ENCODE results near the gene ATP8B2. TPM values are rescaled to one million over a fixed set of nuclear protein-coding genes. Genes with fewer than 3 reads are reported as not detected.
A peak's percentile ranks its signal among the peaks of the same experiment; 100 is the strongest.
"Not testable (repeated sequence)": the region's sequence is repeated elsewhere in the genome, so short reads cannot be mapped to it uniquely, and the experiment has no call there.

ATP8B2 gene, protein sequence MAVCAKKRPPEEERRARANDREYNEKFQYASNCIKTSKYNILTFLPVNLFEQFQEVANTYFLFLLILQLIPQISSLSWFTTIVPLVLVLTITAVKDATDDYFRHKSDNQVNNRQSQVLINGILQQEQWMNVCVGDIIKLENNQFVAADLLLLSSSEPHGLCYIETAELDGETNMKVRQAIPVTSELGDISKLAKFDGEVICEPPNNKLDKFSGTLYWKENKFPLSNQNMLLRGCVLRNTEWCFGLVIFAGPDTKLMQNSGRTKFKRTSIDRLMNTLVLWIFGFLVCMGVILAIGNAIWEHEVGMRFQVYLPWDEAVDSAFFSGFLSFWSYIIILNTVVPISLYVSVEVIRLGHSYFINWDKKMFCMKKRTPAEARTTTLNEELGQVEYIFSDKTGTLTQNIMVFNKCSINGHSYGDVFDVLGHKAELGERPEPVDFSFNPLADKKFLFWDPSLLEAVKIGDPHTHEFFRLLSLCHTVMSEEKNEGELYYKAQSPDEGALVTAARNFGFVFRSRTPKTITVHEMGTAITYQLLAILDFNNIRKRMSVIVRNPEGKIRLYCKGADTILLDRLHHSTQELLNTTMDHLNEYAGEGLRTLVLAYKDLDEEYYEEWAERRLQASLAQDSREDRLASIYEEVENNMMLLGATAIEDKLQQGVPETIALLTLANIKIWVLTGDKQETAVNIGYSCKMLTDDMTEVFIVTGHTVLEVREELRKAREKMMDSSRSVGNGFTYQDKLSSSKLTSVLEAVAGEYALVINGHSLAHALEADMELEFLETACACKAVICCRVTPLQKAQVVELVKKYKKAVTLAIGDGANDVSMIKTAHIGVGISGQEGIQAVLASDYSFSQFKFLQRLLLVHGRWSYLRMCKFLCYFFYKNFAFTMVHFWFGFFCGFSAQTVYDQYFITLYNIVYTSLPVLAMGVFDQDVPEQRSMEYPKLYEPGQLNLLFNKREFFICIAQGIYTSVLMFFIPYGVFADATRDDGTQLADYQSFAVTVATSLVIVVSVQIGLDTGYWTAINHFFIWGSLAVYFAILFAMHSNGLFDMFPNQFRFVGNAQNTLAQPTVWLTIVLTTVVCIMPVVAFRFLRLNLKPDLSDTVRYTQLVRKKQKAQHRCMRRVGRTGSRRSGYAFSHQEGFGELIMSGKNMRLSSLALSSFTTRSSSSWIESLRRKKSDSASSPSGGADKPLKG
- 32.9 TPM for total RNA-seq

DNA sequence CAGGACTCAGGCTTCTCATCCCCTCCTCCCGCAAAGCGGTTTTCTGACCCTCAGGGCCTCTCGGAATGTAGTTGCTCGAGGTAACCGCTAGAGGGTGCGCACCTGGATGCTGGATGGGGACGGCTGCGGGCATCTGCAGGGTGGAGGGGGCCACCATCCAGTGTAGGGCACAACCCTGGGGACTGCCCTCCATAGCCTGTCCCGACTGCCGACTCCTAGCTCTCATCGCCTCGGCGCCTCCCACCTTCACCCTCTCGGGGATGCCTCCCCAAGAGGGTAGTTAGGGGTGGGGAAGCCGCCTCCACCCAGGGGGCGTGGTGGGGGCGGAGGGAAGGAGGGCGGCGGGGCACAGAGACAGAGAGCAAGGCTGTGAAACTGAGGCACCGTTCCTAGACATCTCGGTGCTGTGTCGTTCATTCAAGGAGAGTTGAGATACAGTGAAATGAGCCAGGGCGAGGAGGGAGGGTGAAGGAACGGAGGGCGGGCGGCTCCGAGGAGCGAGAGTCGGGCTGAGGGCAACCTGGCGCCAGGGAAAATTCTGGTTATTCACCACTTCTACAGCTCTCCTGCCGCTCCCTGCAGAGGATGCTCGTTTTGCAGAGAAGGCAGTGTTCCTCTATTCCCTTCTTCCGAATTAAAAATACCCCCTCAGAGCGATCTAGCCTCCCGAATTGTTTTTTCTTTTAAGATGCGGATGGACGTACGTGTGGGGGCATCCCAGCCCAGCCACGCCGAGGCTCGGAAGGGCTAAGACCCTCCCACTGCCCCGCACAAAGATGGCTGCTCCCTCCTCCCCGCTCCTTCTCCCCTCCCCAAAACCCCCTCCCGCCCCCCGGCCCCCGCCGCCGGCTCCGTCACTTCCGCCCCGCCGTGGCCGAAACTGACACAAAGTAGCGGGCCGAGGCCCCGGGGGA is at the start of gene ATP8B2:
Gene ATP8B2 (plus strand): TSS at position 857 of the 914 bp plus-strand sequence. CDS start 2,617 bp downstream, outside the sequence.
- DNase-seq (ENCODE audit: low spot score), result peak; percentile 71

DNA sequence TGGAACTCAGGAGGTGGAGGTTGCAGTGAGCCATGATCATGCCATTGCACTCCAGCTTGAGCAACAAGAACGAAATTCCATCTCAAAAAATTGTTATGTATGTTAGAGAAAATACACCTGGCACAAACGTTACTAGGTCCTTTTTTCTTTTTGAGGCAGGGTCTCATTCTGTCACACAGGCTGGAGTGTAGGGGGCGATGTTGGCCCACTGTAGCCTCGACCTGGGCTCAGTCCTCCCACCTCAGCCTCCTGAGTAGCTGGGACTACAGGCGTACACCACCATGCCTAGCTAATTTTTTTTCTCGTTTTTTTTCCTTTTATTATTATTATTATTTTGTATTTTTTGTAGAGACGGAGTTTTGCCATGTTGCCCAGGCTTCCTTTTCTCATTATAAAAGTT is 48.5 kb upstream of the ATP8B2 start:
- DNase-seq (ENCODE audit: low spot score), result no peak

DNA sequence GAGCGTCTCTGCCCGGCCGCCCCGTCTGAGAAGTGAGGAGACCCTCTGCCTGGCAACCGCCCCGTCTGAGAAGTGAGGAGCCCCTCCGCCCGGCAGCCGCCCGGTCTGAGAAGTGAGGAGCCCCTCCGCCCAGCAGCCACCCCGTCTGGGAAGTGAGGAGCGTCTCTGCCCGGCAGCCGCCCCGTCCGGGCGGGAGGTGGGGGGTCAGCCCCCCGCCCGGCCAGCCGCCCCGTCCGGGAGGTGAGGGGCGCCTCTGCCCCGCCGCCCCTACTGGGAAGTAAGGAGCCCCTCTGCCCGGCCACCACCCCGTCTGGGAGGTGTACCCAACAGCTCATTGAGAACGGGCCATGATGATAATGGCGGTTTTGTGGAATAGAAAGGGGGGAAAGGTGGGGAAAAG is 37.7 kb upstream of the ATP8B2 start:
- DNase-seq (ENCODE audit: low spot score), result not testable (repeated sequence)

DNA sequence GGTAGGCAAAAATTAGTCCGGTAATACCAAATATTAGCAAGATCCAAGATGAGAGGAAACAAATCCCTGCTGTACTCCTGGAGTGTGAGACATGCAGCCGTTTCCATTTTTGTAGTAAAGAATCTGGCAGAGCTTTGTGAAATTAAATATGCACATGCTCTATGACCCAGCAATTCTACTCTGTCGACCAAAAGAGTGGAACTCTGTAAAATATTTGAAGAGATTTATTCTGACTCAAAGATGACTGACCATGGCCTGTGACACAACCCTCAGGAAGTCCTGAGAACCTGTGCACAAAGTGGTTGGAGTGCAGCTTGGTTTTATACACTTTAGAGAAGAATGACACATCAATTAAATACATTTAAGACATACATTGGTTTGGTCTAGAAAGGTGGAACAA is 36.7 kb upstream of the ATP8B2 start:
- DNase-seq (ENCODE audit: low spot score), result no peak

DNA sequence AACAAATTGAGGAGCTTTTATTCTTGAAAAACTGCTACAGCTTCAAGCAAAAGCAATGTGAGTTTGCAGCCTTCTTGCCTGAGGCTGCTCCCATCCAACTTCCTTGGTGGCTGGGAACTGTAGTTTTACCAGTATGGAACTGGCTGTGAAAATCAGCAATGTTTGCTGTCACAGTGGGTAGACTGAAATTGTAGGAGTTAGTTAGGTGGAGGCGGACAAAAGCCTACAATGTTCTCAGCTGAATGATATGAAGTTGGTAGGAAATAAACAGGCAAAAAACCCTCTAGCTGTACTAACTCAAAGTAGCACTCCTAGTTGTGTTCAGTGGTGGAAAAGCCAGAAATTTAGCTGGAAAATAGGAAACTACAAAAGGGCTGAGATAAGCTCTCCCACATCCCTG is 34.4 kb upstream of the ATP8B2 start:
- DNase-seq (ENCODE audit: low spot score), result no peak

DNA sequence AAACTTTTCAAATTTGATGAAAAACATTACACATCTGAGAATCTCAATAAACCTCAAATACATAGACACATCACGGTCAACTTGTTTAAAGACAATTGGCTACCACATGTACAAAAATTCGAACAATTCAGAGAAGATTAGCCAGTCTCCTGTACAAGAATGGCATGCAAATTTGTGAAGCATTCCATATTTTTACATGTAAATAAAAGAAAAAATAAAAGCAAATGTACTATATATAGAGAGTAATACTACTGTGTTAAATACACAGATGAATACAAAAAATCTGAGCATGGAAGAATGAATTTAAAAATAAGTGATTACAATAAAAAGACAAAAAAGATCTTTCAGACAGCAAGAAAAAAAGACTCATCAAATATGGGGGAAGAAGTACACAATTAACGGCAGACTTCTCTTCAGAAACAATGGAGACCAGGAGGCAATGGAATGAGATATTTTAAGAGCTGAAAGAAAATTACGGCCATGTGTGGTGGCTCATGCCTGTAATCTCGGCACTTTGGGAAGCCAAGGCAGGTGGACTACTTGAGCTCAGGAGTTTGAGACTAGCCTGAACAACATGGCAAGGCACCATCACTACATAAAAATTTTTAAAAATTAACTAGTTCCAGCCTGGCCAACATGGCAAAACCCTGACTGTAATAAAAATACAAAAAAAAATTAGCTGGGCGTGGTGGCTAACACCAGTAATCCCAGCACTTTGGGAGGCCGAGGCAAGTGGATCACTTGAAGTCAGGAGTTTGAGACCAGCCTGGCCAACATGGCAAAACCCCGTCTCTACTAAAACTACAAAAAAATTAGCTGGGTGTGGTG is 29.7 kb upstream of the ATP8B2 start:
- DNase-seq (ENCODE audit: low spot score), result no peak

DNA sequence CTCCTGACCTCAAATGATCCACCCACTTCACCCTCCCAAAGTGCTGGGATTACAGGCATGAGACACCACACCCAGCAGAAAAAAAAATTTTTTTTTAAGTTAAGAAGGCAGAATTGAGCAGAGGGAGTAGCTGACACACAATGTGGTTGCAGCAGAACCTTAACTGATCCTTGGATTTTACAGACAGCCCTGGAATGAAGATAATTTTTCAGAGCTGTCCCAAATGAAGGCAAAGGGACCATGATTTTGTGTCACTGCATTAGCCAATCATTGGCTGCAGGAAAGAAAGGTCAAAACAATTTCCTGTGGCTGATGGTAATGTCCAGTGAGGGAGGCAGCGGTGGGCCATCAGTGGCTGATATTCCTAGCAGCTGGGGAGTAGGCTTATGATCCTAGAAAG is 23.7 kb upstream of the ATP8B2 start:
- no peak for DNase-seq (ENCODE audit: low spot score)

DNA sequence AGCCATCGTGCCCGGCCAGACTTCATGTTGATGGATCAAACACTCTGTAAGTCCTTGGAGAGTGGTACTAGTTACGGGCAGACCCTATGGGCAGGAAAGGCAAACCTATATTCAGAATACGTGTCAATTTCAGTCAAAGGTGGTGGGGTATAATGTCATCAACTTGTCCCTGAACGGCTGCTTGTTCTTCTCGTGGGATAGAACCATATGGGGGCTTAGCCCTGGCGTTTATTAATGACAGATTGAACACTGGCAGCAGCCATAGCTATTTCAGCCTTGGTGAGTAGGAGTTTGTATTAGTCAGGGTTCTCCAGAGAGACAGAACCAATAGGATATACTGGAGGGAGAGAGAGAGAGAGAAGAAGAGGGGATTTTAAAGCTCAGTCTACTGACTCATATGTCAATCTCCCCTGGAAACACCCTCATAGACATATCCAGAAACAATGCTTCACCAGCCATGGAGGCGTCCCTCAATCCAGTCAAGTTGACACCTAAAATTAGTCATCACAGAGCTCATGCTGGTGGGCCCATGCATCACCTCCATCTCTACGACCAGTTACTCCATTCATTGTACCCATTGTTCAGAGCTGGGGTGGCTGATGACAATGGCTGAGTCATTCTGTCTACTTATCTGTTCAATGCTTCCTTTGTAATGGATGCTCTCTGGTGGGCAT is 20.5 kb upstream of the ATP8B2 start:
- DNase-seq (ENCODE audit: low spot score), result no peak

DNA sequence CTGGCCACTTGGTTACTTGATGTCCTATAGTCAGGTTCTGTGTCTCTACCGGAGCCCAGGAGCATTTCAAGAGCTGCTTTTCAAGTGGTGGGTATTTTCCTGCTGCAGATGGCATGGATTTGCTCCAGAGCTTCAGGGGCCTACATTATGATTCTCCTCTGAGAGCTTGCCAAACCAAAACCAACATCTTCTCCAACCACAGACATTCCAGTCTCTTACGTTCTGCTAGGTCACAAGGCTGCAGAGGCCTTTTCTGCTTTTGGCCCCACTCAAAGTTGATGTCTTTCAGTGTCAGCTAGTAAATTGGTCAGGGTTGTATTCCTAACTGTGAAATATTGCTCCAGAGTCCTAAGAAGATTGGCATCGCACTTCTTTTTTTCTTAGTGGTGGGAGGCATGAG is 19.2 kb upstream of the ATP8B2 start:
- no peak for DNase-seq (ENCODE audit: low spot score)

DNA sequence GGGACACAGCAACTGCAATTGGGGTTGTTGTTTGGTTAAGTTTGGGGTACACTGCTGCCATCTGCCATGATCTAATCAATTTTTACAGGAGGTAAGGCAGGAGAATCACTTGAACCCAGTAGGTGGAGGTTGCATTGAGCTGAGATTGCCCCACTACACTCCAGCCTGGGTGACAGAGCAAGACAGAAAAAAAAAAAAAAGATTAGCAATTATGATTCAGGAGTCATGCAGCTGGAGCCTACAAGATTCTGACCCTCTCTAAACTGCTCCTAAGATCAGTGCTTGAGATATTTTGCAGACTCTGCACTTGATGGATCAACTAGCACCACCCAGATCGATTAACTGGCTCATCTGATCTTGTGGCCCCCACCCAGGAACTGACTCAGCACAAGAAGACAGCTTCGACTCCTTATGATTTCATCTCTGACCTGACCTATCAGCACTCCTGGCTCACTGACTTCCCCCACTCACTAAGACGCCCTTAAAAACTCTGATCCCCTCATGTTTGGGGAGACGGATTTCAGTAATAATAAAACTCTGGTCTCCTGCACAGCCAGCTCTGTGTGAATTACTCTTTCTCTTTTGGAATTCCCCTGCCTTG is 17.6 kb upstream of the ATP8B2 start:
- DNase-seq (ENCODE audit: low spot score), result not testable (repeated sequence)

DNA sequence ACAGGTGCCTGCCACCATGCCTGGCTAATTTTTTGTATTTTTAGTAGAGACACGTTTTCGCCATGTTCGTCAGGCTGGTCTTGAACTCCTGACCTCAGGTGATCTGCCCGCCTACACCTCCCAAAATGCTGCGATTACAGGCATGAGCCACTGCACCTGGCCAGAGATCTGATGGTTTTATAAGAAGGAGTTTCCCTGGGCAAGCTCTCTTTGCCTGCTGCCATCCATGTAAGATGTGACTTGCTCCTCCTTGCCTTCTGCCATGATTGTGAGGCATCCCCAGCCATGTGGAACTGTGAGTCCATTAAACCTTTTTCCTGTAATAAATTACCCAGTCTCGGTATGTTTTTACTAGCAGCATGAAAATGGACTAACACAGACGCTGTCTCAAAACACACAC is 16.2 kb upstream of the ATP8B2 start:
- not testable (repeated sequence) for DNase-seq (ENCODE audit: low spot score)

DNA sequence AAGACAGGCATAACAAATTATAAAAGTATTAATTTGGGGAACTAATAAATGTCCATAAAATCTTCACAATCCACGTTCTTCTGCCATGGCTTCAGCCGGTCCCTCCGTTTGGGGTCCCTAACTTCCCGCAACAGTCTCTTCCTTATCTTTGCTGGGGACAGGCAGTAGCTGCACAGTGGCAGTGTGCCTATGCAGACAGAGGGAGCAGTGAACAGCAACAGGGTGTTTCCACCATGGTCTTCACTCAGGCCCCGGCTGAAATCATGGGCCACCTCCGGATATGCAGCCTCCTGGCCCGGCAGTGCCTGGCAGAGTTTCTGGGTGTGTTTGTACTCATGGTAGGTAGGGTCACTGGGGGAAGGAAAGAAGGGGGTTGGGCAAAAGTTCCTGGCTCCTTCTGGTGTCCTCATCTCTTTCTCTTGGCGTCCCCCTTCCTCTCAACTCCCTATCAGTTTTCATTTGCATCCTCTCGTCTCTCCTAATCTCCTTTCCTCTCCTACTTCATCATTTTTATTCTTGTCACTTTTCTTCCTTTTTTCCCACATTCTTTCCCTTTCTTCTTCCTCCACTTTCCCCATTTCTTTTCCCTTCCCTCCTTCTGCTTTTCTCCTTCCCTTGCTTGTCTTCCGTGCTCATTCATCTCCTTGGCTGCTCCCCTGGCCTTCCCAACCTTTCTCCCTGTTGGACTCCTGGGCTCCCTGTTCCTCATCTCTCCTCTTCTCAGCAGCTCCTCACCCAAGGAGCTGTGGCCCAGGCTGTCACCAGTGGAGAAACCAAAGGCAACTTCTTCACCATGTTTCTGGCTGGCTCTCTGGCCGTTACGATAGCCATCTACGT is 12.9 kb upstream of the ATP8B2 start:
- DNase-seq (ENCODE audit: low spot score), result not testable (repeated sequence)

DNA sequence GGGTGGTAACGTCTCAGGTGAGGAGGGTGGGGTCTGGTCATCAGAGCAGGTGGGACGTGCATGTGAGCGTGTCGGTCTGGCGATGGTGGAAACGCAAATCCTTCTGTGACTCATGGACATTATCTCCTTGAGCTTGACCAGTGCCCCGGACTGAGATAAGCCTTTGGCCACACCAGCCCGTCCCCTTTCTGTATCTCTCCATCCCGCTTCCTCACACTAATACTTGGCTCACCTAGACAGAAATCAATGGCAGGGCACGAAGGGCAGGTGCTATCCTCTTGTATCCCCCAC is 12.3 kb upstream of the ATP8B2 start:
- DNase-seq (ENCODE audit: low spot score), result no peak

DNA sequence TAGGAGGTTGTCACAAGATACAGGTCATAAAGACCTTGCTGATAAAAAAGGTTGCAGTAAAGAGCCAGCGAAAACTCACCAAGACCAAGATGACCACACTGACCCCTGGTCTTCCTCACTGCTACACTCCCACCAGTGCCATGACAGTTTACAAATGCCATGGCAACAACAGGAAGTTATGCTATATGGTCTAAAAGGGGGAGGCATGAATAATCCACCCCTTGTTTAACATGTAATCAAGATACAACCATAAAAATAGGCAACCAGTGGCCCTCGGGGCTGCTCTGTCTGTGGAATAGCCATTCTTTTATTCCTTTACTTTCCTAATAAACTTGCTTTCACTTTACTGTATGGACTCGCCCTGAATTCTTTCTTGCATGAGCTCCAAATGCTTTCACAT is 11.1 kb upstream of the ATP8B2 start:
- DNase-seq (ENCODE audit: low spot score), result not testable (repeated sequence)

DNA sequence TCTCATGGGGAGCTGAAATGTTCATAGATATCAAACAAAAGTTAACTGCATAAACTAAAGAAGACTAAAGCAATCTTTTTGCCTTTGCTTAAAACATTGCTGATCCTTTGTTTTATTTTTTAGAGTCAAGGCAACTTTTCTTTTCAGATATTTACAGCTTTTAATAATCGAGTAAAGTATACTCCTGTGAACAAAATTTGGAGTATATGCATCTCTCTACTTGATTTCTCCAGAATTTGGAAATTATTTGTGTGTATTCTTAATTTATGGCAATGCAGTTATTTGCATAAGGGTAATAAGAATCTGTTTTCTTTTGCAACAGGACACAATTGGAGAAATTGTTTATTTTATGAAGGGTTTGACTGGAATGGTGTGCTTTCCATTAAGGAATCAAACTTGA is 8.6 kb upstream of the ATP8B2 start:
- no peak for DNase-seq (ENCODE audit: low spot score)

DNA sequence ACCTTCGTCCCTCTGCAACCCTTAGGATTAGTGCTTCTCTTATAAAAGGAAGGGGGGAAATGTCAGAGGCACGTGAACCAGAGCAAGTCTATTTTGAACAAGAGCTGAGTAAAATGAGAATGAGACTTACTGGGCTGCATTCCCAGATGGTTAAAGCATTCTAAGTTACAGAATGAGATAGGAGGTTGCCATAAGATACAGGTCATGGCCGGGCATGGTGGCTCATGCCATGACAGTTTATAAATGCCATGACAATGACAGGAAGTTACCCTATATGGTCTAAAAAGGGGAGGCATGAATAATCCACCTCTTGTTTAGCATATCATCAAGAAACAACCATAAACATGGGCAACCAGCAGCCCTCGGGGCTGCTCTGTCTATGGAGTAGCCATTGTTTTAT is 6.9 kb upstream of the ATP8B2 start:
- no peak for DNase-seq (ENCODE audit: low spot score)

DNA sequence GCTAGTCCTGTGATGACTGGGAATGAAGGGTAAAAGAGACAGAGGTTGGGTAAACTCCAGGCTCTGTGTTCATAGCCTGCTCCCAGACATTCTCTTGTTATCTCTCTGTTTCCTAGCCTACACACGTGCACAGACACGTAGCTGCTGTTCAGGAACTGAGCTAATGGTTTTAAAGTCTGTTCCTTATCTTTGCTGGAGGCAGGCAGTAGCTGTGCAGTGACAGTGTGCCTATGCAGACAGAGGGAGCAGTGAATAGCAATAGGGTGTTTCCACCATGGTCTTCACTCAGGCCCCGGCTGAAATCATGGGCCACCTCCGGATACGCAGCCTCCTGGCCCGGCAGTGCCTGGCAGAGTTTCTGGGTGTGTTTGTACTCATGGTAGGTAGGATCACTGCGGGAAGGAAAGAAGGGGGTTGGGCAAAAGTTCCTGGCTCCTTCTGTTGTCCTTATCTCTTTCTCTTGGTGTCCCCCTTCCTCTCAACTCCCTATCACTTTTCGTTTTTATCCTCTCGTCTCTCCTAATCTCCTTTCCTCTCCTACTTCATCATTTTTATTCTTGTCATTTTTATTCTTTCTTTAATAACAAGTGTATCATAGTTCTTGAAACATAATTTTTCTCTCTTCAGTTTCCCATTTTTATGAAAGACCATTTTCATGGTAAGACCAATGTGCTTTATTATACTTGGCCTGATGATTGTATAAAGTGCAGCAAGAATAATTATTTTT is 4.3 kb upstream of the ATP8B2 start, which contains the start of gene AQP10:
Gene AQP10 (plus strand): TSS at position 212 of the 727 bp plus-strand sequence. CDS start 63 bp downstream, at position 275.
- peak; percentile 58 for DNase-seq (ENCODE audit: low spot score)

DNA sequence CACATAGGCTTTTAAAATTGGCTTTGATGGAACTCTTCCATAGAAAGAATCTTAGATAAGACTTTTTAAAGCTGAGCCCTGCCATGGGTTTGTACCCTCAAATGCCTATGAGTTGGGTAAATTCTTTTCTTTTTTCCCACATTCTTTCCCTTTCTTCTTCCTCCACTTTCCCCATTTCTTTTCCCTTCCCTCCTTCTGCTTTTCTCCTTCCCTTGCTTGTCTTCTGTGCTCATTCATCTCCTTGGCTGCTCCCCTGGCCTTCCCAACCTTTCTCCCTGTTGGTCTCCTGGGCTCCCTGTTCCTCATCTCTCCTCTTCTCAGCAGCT is 3.8 kb upstream of the ATP8B2 start:
- DNase-seq (ENCODE audit: low spot score), result not testable (repeated sequence)
